ENCODE measurements around the gene NELL1. TPM values are rescaled to one million over a fixed set of nuclear protein-coding genes. Genes with fewer than 3 reads are reported as not detected.

Gene NELL1
- total RNA-seq, 1 donor from 2014 or later = 0.45 TPM

- no peak for FAIRE-seq
- H3K9me3 Mint-ChIP-seq (ENCODE audit: unreplicated experiment) = no peaks in the 10 kb centered on the region
Observed at GRCh38 chr11:20973940-20974559, 304.7 kb downstream of the NELL1 start.

GRCh38 chr11:20980736-20981135, 311.4 kb downstream of the NELL1 start:
- no peak overlapping the region for H3K27ac Mint-ChIP-seq (ENCODE audit: unreplicated experiment)
- TF ChIP-seq EZH2 (IDR thresholded peaks at IDR 0.05; ENCODE audit: insufficient read depth, low read length) (no peak), CTCF (IDR thresholded peaks at IDR 0.05; ENCODE audit: insufficient read depth, low read depth, low read length) (no peak)
- Histone ChIP-seq H3K4me1 (ENCODE audit: insufficient read depth, low read length) (no peaks in the 10 kb centered on the region), H2AFZ (ENCODE audit: low read depth, low read length) (no peak overlapping the region), H3K9me3 (ENCODE audit: insufficient read depth, low read depth, low read length) (no peaks in the 10 kb centered on the region), H3K27ac (ENCODE audit: low read depth, low read length) (no peak overlapping the region), H3K36me3 (ENCODE audit: insufficient read depth, low read length) (no peaks in the 10 kb centered on the region), H3K79me2 (ENCODE audit: insufficient read depth, low read length) (no peaks in the 10 kb centered on the region), H3K4me2 (ENCODE audit: low read length) (no peak overlapping the region), H3K9ac (ENCODE audit: low read length) (no peak overlapping the region), H3K4me3 (ENCODE audit: insufficient read depth, low read depth, low read length) (no peak overlapping the region), H3K27me3 (ENCODE audit: insufficient read depth, low read length) (no peaks in the 10 kb centered on the region), H4K20me1 (ENCODE audit: insufficient read depth, low read length) (no peaks in the 10 kb centered on the region)
- peaks cover 5% of the 10 kb centered on the region for H3K4me1 Mint-ChIP-seq (ENCODE audit: low read depth, unreplicated experiment)
- peaks cover 6% of the 10 kb centered on the region for H3K27me3 Mint-ChIP-seq (ENCODE audit: low read depth, unreplicated experiment)
- DNase-seq (ENCODE audit: low read depth) (no peak), FAIRE-seq (no peak)
- no peaks in the 10 kb centered on the region for H3K9me3 Mint-ChIP-seq (ENCODE audit: unreplicated experiment)
- no peaks in the 10 kb centered on the region for H3K36me3 Mint-ChIP-seq (ENCODE audit: low read depth, unreplicated experiment)
- no peak overlapping the region for H3K4me3 Mint-ChIP-seq (ENCODE audit: unreplicated experiment)

More at GRCh38 chr11:20973940-20974559, 304.7 kb downstream of the NELL1 start:
- no peak overlapping the region for H3K9ac ChIP-seq (ENCODE audit: low read length)
- Mint-ChIP-seq H3K4me3 (ENCODE audit: unreplicated experiment) (no peak overlapping the region), H3K27ac (ENCODE audit: unreplicated experiment) (no peak overlapping the region), H3K4me1 (ENCODE audit: low read depth, unreplicated experiment) (no peaks in the 10 kb centered on the region), H3K27me3 (ENCODE audit: low read depth, unreplicated experiment) (no peaks in the 10 kb centered on the region), H3K36me3 (ENCODE audit: low read depth, unreplicated experiment) (no peaks in the 10 kb centered on the region)
- H3K36me3 ChIP-seq (ENCODE audit: insufficient read depth, low read length) = no peaks in the 10 kb centered on the region
- no peak for DNase-seq (ENCODE audit: low read depth)
- peaks cover 3% of the 10 kb centered on the region for H3K4me1 ChIP-seq (ENCODE audit: insufficient read depth, low read length)
- TF ChIP-seq CTCF (IDR thresholded peaks at IDR 0.05; ENCODE audit: insufficient read depth, low read depth, low read length) (no peak), EZH2 (IDR thresholded peaks at IDR 0.05; ENCODE audit: insufficient read depth, low read length) (no peak)
- H3K9me3 ChIP-seq (ENCODE audit: insufficient read depth, low read depth, low read length) = no peaks in the 10 kb centered on the region
- no peaks in the 10 kb centered on the region for H4K20me1 ChIP-seq (ENCODE audit: insufficient read depth, low read length)
- no peak overlapping the region for H3K4me3 ChIP-seq (ENCODE audit: insufficient read depth, low read depth, low read length)
- H3K27ac ChIP-seq (ENCODE audit: low read depth, low read length) = no peak overlapping the region
- no peak overlapping the region for H2AFZ ChIP-seq (ENCODE audit: low read depth, low read length)
- no peaks in the 10 kb centered on the region for H3K27me3 ChIP-seq (ENCODE audit: insufficient read depth, low read length)
- no peaks in the 10 kb centered on the region for H3K79me2 ChIP-seq (ENCODE audit: insufficient read depth, low read length)
- no peak overlapping the region for H3K4me2 ChIP-seq (ENCODE audit: low read length)

- no peak overlapping the region for H3K27ac Mint-ChIP-seq (ENCODE audit: unreplicated experiment)
- H3K4me3 Mint-ChIP-seq (ENCODE audit: unreplicated experiment) = no peak overlapping the region
- no peaks in the 10 kb centered on the region for H3K36me3 Mint-ChIP-seq (ENCODE audit: low read depth, unreplicated experiment)
- H4K20me1 ChIP-seq (ENCODE audit: insufficient read depth, low read length) = no peaks in the 10 kb centered on the region
- H3K27me3 Mint-ChIP-seq (ENCODE audit: low read depth, unreplicated experiment) = no peaks in the 10 kb centered on the region
- no peak for FAIRE-seq
- H3K9me3 ChIP-seq (ENCODE audit: insufficient read depth, low read depth, low read length) = no peaks in the 10 kb centered on the region
- H3K4me2 ChIP-seq (ENCODE audit: low read length) = no peak overlapping the region
- no peaks in the 10 kb centered on the region for H3K79me2 ChIP-seq (ENCODE audit: insufficient read depth, low read length)
- no peaks in the 10 kb centered on the region for H3K27me3 ChIP-seq (ENCODE audit: insufficient read depth, low read length)
- no peak overlapping the region for H3K9ac ChIP-seq (ENCODE audit: low read length)
- no peak for DNase-seq (ENCODE audit: low read depth)
- no peak overlapping the region for H3K4me3 ChIP-seq (ENCODE audit: insufficient read depth, low read depth, low read length)
- no peak overlapping the region for H3K27ac ChIP-seq (ENCODE audit: low read depth, low read length)
- no peak overlapping the region for H2AFZ ChIP-seq (ENCODE audit: low read depth, low read length)
- H3K9me3 Mint-ChIP-seq (ENCODE audit: unreplicated experiment) = no peaks in the 10 kb centered on the region
- TF ChIP-seq CTCF (IDR thresholded peaks at IDR 0.05; ENCODE audit: insufficient read depth, low read depth, low read length) (no peak), EZH2 (IDR thresholded peaks at IDR 0.05; ENCODE audit: insufficient read depth, low read length) (no peak)
- H3K4me1 ChIP-seq (ENCODE audit: insufficient read depth, low read length) = no peaks in the 10 kb centered on the region
- H3K4me1 Mint-ChIP-seq (ENCODE audit: low read depth, unreplicated experiment) = no peaks in the 10 kb centered on the region
- no peaks in the 10 kb centered on the region for H3K36me3 ChIP-seq (ENCODE audit: insufficient read depth, low read length)
Observed at GRCh38 chr11:20990447-20990846, 321.1 kb downstream of the NELL1 start.

Measured in astrocyte (in vitro differentiated cells and primary cell).